NCI-H2171 (cell line): ENCODE measurements around the gene ASIC2.
A peak's percentile ranks its signal among the peaks of the same experiment; 100 is the strongest.
"Not testable (repeated sequence)": the region's sequence is repeated elsewhere in the genome, so short reads cannot be mapped to it uniquely, and the experiment has no call there.

Source experiments
- DNase-seq: peaks from one replicate; lab custom pipeline; 2025; lab: John Stamatoyannopoulos, UW

The ASIC2 gene

GRCh38 chr17:33019161-33019890, 273.8 kb downstream of the ASIC2 start:
- no peak for DNase-seq

GRCh38 chr17:33017366-33017765, 275.7 kb downstream of the ASIC2 start:
- no peak for DNase-seq

GRCh38 chr17:33016920-33017319, 276.2 kb downstream of the ASIC2 start:
- no peak for DNase-seq

DNA sequence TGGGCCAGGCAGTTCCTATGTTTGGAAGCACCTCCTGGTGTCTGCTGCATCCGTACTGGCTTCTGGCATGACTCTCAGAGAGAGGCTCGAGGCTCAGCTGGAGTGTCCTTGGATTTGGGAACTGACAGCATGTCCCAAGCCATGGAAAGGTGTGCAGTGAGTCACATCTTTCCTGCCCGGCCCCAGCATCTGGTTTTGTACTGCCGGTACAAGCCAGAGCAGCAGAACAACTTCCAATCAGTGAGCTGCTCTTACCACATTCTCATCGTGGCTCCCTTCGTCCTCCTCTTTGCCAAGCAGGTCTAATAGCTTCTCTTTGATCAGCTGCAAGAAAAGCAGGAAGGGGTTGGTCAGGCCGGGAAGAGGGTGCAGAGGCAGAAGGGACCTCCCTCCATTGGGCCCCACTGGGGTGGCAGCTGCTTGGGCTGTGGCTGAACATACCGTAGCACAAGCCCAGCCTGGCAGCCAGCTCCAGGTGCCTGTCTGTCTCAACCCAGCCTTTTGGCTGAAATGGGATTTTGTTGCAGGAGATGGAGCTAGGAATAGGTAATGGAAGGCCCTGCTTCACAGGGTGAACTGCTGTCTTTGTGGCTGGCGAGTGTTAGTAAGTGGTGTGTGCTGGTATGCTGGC, 277.3 kb downstream of the ASIC2 start:
- DNase-seq: no peak

- no peak for DNase-seq
These were observed 278.3 kb downstream of the ASIC2 start for GRCh38 chr17:33014751-33015150.

- no peak for DNase-seq
These were observed 279.3 kb downstream of the ASIC2 start for GRCh38 chr17:33013596-33014375.

DNA sequence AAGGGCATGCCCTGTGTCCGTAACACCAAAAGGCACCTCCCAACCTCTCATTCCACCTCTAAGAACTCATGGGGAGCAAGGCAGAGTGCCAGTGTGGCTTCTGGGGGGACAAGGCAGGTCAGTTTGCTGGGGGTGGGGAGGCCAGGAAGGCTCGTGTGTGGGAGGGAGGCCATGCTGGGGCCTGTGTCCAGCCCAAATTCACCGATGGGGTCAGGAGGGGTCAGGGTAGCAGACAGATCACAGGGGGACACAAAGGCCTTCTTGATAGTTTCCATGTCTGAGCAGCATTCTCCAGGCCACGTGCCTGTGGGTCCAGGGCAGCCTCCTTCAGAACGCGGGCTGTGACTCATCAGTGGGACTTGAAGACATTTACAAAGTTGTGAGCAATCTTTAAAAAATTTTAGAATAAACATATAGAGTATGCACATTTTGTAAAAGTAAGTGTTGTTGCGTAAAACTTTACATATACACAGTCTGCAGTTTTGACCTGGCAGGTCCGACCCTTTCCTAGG, 280.5 kb downstream of the ASIC2 start:
- no peak for DNase-seq

- DNase-seq: no peak
These were observed 283.5 kb downstream of the ASIC2 start for GRCh38 chr17:33009636-33010035.

DNA sequence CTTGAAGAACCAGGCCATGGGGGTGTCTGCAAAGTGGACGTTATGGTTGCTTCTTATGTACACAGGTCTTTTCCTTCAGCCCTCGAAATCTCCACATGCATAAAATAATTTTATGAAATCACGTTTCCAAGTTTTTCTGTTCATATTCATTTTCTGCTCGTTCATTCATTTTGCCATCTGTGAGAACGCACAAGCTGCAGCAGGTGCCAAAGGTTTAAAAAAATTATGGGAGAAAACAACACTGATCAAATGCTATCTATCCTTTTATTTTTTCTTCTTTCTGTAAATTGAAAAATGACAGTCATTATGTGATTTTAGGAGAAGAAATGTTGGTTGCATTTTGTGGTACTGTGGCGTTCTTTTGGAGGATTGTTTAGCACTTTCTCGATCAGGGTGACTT, 285.9 kb downstream of the ASIC2 start:
- DNase-seq: no peak

DNA sequence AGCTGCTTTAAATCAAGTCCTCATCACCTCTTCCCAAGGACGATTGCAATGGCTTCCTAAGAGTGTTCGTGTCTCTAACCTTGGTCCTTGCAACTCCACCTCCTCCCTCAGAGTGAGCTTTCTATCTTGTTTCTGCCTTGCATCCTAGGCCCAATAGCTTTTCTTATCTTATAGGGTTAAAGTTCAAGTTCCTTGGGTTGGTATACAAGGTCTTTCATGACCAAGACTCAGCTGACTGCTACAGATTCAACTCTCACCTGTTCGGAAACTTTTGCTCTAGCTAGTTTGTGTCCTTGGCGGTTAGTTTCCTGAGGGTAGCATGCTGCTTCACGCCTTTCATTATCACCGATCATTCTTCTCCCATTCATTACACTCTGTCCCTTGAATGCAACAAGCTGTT, 290.8 kb downstream of the ASIC2 start:
- no peak for DNase-seq

- DNase-seq: no peak
These were observed 294.2 kb downstream of the ASIC2 start for GRCh38 chr17:32998887-32999228.

DNA sequence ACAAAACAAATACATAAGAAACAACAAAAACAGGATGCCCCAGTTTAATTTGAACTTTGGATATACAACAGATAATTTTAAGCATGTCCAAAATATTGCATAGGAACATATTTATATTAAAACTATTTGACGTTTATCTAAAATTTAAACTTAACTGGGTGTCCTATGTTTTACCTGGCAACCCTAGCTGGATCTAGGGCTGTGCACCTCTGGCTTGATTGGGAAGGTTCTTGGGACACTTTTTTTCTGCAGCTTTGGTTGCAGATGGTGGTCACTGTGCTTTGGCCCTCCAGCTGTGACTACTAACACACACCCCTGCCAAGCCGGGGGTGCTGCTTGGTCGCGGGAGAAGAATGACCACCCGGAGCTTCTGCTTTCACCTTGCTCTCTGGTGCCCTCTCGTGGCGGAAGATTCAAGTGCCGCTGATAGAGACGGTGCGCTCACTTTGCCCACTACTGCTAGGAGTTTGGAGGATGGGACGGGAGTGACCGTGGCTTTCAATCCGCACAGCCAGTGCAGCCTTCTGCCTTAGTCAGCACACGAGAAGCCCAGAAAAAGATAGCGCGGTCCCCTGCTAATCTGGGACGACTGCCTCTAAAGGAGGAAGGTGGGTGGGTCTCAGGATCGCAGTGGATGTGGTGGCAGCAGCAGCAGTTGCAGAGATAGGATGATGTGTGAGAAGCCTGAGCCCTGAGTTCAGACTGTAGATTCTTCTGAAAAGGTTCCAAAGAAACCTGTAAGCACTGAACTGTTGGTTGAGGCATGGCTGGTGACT, 294.8 kb downstream of the ASIC2 start:
- DNase-seq: peak; percentile 35

- DNase-seq: no peak
These were observed 297.6 kb downstream of the ASIC2 start for GRCh38 chr17:32995416-32996045.

GRCh38 chr17:32993977-32994376, 299.1 kb downstream of the ASIC2 start:
- DNase-seq: no peak

- no peak for DNase-seq
These were observed 300.6 kb downstream of the ASIC2 start for GRCh38 chr17:32992321-32993033.

DNA sequence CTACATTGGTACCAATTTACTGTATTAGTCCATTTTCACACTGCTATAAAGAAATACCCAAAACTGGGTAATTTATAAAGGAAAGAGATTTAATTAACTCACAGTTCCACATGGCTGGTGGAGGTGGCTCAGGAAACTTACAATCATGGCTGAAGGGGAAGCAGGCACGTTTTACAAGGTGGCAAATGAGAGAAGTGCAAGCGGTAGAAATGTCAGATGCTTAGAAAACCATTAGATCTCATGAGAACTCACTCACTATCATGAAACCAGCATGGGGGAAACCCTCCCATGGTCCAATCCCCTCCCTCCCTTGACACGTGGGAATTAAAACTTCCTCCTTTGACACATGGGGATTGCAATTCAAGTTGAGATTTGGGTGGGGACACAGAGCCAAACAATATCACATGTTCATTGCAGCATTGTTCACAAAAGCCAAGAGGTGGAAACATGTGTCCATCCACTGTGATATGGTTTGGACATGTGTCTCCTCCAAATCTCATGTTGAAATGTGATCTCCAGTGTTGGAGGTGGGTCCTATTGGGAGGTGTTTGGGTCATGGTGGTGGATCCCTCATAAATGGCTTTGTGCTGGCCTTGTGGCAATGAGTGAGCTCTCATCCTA, 304.5 kb downstream of the ASIC2 start:
- DNase-seq: no peak

GRCh38 chr17:32987868-32988267, 305.2 kb downstream of the ASIC2 start:
- DNase-seq: not testable (repeated sequence)

DNA sequence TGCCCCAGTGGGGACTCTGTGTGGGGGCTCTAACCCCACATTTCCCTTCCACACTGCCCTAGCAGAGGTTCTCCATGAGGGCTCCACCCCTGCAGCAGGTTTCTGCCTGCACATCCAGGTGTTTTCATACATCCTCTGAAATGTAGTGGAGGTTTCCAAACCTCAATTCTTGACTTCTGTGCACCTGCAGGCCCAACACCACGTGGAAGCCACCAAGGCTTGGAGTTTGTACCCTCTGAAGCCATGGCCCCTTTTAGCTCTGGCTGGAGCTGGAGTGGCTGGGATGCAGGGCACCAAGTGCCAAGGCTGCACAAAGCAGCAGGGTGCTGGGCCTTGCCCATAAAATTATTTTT, 305.7 kb downstream of the ASIC2 start:
- not testable (repeated sequence) for DNase-seq

DNA sequence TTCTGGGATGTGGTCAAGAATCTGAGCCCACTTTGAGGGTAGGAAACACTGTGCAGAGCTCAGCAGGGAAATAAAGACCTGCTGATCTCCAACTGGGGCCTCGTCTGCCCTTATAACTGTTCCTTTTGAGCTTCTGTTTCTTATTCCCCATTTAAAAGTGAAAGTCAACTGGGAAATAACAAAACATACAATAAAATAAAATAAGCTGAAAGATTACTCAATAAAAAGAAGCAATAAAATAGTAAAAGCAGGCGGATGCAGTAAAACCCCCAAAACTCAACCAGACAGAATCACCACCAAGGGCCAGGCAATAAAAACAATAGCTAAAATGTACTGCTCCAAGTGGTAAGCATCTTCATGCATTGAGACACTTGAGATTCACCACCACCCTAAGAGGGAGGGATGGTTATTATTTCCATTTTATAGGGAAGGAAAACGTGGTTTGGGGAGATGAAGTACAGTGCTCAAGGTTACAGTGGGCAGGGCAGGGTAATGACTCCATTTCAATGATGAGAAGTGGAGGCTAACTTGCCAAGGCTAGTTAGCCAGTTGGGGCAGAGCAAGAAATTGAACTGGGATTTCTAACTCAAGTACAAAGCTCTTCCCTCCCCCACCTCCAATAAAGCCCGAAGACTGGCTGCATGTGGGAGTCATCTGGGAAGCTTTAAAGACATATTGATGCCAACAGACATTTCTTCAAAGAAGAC, 307.9 kb downstream of the ASIC2 start:
- DNase-seq: no peak

DNA sequence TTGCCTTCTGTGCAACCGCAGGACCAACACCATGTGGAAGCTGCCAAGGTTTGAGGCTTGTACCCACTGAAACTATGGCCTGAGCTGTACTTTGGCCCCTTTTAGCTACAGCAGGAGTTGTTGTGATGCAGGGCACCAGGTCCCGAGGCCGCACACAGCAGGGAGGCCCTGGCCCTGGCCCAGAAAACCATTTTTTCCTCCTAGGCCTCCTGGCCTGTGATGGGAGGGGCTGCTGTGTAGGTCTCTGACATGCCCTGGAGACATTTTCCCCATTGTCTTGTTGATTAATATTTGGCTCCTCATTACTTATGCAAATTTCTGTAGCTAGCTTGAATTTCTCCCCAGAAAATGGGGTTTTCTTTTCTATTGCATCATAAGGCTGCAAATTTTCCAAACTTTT, 311.5 kb downstream of the ASIC2 start:
- not testable (repeated sequence) for DNase-seq
